DMS 273 (cell line): Measurements from ENCODE around the gene ETNPPL.
A peak's percentile ranks its signal among the peaks of the same experiment; 100 is the strongest.
"Not testable (repeated sequence)": the region's sequence is repeated elsewhere in the genome, so short reads cannot be mapped to it uniquely, and the experiment has no call there.

ENCODE experiments used
- DNase-seq: peaks from one replicate; lab custom pipeline; 2025; ENCODE audit not compliant: unreplicated experiment; lab: John Stamatoyannopoulos, UW

ETNPPL gene

DNA sequence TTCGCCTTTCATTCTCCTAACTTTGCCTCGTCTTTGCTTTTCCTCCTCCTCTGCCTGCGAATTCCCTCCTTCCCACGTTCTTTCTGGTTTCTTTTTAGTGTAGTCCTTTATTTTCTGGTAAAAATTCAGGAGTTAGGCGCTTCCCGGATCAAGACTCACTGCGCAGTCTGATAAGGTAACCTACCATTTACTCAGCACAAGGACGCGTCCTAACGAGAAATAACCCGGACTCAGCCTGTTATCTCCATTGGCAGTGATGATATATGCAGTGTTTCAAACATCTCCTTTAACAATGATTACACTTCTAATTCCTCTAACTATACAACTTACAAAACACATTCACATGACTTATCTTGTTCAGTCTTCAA is 357 bp upstream of the ETNPPL start:
- DNase-seq, result no peak

DNA sequence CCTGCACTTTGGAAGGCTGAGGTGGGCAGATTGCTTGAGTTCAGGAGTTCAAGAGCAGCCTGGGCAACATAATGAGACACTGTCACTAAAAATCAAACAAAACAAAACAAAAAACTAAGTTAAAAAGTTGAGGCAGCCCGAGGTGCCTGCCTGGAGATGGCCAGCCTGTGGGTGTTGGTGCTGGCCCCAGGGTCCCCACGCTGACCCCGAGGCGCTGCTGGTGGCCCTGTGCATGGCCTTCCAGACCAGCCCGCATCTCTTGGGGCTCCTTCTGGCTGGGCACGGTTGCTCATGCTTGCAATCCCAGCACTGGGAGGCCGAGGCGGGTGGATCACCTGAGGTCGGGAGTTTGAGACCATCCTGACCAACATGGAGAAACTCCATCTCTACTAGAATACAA is 4.4 kb downstream of the ETNPPL start:
- no peak for DNase-seq

DNA sequence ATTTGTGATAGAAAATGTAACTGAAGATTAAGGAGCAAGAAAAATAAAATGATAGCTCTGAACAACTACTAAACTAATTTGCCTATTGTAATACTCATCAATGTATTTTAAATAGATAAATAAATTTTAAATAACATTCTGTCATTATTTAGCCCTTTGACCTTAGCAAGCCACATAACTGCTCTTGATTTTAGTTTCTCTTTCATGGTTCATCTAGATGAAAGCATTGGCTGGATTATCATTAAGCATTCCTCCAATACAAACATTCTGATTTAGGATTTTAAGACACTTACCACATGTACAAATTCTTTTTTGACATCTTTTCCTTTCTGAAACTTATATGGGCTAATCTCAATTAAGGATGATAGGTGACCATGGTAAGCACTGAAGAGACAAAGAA is 8.5 kb downstream of the ETNPPL start:
- no peak for DNase-seq

DNA sequence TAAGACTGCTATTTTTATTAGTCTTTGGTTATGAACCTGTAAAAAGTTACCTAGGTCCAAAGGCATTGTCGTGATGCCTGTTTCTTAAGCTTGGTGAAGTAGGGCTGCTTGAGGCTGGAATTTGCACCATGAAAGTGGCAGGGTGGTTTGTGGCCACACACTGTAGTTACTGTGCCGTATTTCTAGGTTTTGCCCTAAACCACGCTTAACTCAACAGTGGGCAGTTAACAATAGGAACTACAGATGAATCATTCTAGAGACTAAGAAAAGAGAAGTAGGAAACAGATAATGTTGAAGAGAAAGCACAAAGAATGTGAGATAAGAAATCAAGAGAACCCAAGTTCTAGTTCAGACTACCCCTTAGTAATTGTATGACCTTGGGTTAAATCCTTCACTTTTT is 11.5 kb downstream of the ETNPPL start:
- DNase-seq, result no peak

DNA sequence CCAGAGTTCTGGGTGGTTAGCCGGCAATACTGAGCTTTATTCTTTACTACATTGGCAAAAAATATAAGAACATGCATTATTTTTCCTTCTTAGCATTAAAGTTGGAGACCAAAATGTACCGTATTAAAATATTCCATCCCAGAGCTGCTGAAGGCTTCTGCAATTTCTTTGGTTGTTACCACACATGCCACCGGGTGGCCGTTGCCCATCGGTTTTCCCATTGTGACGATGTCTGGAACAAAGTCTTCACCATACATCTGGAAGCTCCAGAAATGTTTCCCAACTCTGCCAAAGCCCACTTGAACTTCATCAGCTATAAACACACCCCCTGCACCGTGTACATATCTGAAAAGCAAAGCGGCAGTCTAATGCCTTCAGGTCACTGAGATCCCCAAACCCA is 13.7 kb downstream of the ETNPPL start:
- DNase-seq, result no peak

DNA sequence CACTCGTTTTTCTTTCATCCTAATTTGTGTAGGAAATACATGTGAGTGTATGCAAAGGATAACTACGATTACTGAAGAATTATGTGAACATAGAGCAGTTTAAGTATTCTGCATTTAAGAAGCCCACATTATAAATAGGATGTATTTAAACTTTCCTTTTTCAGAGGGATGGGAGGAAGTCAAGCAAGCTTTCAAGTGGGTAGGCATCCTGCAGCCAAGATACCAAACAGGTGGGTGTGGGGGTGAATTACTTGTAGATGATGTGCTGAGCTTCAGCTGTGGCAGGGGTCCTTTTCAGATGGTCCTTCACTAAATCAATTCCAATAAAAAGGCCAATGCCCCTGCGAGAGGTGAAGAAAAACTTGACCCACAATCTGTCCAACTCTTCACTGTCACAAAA is 16.3 kb downstream of the ETNPPL start:
- no peak for DNase-seq

DNA sequence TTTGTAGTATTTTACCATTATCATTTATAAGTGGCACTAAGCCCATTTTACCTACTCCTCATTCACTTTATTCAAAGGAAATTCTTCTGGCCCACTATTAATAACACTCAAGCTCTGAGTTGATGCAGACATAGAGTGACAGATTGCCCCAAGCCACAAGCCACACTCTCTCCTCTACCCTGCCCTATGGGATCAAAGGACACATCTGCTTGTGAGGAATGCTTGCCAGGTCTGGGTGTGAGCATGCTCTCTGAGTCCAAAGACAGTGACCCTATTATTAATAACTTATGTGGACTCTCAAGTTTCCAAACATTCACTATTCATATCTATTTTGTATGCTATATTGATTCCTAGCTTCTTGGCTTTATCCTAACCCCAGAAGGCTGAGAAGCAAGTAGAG is 18.5 kb downstream of the ETNPPL start:
- DNase-seq, result peak; percentile 21

DNA sequence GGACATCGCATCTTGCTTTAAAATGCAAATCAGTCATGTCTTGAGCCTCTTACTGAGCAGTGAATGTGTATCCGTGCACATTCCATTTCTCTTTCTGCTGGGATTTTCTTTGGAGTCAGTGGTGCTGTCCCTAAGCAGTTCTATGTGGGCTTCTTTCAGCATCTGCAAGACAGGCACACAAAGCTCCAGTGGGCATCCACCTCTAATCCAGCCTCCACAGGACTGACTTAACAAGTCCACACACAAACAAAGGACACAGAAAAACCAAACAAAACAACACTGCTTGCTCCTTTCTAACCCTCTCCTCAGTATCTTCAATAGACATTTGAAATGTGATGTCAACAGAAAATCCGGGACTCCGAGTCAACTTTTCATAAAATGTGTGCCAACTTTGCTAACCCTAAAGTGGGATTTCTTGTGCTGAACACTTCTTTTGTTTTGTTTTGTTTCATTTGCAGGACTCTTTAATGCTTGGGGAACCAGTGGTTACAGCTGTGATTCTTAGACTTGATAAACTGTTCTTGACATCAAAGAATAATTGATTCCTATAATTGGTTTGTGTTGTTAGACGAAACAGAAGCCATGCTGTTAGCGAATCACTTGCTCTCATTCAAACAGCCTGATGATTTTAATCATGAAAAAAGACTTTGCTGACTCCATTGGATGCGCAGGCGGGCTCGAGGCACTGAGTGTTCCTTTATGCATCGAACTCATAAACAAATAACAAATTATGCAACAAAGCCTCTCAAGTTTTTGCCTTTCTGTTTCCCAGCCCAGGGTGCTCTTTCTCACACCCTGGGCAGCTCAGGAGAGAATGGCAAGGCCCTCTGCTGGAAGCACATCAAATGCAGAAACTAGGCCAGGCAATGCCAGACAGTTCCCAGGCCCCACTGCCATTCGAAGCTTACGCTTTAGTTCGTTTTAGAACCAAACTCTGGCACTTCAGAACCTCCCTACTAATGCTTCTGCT is 20.1 kb downstream of the ETNPPL start:
- DNase-seq, result peak; percentile 1

DNA sequence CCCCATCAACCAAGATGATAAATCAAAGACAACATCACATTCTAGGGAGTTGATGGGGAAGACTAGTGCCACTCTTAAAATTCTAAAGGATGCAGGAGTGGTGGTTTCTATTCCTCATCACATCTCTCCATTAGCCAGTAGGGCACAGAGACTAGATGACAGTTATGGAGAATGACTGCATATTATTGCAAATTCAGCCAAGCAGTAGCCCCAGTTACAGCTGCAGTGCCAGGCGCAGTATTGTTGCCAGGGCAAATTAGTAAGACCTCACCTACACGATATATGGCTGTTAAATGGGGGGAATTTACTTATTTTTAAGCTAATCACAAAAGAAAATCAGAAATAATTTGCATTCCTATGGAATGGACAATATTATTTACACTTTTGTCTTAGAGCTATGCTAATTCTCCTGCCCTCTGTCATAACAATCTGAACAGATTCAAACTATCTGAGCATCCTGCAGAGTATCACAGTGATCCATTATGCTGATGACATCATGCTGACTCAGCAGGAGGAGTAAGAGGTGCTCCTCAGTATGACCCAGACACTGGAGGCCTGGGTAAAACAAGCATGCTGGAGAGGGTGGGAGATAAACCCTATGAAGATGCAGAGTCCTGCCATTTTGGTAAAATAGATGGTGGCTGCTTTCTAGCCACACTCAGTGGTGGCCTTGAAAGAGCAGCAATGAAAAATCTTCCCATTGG is 24.7 kb downstream of the ETNPPL start:
- DNase-seq, result no peak

DNA sequence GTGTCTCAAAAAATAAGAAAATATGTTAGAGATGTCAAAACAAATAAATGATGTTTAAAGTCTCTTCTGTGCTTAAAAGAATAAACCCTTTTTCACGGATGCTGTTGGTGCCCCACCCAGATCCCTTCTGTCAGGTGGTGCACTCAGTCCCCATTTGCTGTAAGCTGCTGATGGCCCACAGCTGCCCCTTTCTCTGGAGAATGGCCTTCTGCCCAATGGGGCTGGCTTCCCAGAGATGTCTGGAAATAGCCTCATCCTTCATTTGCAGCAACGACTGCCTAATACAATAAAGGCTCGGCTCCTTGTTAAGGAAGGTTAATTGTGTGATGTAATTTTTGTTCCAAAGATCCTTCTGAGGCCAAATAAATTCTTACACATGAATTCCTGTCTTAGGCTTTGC is 31.8 kb downstream of the ETNPPL start:
- no peak for DNase-seq

DNA sequence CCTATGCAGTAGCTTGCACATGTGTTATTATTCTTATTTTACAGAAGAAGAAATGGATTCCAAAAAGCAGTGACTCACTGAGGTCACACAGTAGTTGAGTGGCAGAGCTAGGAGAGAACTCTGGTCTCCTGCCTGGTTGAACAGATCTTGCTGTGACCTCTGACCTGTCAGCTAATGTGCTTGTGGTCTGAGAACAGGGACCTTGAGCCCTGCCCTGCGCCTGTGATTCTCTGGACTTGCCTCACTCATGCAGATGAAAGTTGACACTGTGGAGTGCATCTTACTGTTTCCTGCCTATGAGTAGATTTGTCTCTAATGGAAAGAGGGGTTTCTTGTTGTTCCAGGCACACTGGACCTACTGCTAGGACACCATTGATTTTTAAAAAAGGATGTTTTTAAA is 32.3 kb downstream of the ETNPPL start:
- no peak for DNase-seq

DNA sequence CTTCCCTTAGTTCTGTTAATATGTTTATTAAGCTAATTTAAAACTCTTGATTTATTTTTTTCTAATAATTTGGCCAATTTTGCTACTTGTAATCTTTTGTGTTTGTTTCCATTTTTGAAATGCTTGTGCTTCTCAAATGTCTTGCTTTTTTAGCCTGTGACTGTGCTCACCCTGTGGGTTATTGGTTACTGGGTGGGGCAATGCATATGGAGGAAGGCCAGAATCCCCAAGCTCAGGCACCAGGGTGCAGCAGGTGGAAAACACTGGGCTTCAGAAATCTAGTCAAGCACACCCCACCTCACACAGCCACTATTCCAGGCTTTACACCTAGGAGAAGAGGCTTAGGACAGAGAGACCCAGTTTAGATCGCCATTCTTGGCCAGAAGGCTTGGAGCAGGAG is 33.1 kb downstream of the ETNPPL start:
- DNase-seq, result no peak

DNA sequence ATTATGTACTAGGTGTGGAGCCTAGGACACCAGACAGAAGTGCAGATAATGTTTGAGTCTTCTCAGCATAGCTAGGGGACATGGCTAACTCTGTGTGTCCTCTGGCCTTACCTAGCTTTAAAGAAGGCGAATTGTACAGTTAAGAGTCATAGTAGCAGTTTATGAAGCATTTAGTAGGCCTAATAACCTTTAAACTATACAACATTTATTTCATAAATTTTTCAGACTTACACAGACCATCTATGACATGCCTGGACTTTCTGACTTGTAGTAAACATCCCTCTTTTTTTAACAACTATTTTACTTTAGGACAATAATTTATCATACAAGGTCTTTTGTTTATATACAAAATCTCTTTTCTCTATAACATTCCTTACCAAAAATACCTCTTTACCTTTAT is 37.4 kb downstream of the ETNPPL start:
- DNase-seq, result peak; percentile 12

DNA sequence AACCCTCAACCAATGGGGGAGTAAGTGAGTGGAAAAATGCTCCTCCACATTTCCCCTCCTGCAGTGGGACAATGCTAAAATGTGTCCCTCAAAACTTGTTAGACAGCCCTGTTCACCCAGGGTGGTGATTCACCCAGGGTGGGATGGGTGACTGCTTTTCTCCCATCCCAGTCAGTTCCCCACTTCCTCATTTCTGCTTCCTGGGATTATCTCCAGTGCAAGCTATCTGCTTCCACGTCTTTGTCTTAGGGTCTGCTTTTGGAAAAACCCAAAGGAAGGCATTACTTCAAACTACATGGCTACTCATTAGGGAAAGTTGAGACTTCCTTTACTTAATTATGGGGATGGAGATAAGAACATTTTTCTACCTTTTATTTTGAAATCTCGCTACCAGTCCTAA is 45.5 kb downstream of the ETNPPL start:
- no peak for DNase-seq

DNA sequence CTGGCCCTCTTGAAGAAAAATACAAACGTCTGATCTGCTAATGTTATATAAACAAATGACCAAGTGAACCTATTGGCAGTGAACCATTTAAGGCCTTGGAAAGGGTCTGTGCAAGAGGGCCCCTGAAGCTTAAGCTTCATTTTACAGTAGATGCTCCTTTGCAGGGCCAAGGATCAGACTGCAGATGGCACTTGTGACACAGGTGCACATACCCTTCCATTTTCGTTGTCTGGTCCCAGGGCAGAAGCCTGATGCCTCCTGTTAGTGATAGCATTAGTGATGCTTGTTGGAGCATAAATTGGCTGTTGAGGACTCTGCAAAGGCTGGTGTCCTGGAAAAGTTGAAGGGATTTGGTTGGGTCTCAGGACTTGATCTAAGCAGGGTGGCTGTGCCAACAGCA is 46.5 kb downstream of the ETNPPL start:
- no peak for DNase-seq

DNA sequence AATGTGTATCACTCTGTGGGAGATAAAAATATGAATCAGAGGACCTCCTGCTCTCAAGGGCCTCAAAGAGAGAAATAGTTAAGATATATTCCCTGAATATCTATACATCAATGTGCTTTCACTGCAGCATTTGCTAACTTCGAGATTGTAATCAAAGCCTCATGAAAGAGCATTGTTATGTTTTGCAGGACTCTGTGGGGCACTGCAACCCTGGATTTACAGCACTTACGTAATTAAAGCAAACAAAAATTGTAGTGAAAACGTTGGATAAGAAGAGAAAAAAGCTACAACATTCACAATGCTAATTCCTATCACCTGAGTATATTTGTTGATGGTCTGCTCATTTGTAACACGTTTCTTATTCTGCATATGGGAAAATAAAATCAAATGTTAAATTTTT is 48.0 kb downstream of the ETNPPL start:
- no peak for DNase-seq

DNA sequence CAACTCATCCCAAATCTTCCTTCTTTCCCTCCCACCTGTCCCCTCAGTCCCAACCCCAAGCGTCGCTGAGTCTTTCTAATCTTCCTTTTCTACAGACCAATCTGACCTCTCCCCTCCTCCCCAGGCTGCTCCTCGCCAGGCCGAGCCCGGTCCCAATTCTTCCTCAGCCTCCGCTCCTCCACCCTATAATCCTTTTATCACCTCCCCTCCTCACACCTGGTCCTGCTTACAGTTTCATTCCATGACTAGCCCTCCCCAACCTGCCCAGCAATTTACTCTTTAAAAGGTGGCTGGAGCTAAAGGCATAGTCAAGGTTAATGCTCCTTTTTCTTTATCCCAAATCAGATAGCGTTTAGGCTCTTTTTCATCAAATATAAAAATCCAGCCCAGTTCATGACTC is 52.3 kb downstream of the ETNPPL start:
- DNase-seq, result not testable (repeated sequence)

DNA sequence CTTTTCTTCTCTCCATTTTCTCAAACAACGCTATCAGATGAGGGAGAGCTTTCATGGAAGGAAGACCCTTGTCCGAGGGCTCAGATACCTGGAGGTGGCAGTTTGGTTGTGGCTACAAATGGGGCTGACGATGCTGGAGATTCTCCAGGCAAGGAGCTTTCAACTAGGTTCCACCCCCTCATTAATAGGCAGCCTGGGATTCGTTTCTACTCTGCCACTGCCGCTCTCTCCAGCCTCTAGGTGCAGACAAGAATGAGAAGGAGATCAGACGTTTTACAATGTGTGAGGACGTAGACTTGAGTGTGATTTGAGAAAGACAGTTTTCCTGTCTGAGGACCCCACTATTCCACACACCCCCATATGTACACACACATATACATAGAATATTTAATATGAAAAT is 53.1 kb downstream of the ETNPPL start:
- DNase-seq, result no peak

DNA sequence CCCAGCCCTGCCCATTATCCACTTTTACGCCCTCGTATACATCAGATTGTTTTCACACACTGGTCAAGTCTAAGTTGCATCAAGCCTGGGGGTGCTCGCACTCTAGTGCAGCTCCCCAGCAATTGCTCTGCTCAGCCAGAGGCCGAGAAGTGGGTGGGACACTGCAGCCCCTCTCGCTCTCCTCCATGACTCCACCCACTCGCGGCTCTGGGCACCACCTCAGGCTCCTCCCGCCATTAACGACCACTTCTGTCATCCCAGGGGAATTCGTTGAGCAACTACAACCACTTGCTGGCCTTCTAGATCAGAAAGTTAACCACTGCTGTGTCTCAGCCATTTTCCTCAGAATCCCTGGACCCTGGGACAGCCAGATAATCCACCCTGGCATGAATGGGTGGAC is 53.6 kb downstream of the ETNPPL start:
- no peak for DNase-seq

DNA sequence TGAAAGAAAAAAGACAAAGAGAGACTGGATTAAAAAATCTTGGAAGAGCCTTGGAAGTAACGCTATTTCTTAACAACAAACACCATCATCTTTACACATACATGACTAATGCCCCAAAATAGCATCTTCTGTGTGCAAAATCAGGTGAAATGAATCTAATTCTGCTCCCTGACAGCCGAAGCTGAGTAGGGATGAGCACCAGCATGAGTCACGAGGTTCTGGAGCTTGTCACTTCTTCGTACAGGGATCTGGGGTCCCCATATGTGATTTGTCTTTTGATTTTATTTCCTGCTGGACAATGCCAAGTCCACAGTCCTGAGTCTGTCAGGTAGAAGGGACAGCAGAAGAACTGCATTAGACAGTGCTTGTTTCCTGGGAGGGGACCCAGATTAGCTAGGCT is 56.6 kb downstream of the ETNPPL start:
- DNase-seq, result no peak

DNA sequence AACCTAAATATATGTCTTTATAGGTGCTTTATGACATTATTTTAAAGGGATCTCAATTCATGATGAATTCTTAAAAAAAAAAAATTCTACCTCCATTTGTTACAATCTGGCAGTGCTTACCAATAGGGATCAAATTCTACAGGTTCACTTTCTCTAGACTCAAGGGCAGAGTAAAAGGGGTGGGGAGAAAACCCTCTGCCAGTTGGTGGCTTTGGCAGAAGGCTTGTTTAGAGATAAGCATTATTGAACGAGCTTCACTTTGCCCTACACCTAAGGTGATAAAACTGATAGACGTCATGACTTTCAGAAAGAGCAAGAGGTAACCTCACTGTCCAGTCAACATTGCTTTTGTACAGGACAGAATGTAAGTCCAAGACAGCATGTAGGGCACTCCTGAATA is 58.9 kb downstream of the ETNPPL start:
- DNase-seq, result no peak

DNA sequence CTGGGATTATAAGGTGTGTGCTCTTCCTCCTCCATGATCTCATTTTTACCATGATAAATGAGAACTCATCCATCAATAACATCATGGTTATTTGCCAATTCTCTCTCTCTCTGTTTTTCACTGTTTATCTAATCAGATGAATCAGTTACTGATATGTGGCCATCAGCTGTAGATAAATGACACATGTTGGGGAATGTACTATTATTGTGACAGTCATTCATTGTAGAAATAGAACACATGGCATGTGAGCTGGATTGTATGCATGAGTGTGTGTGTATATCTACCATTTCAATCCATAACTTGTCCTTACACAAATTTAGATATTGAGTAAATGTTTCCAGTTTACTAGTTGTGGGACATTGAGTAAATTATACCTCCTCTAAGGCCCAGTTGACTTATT is 59.5 kb downstream of the ETNPPL start:
- DNase-seq, result no peak

DNA sequence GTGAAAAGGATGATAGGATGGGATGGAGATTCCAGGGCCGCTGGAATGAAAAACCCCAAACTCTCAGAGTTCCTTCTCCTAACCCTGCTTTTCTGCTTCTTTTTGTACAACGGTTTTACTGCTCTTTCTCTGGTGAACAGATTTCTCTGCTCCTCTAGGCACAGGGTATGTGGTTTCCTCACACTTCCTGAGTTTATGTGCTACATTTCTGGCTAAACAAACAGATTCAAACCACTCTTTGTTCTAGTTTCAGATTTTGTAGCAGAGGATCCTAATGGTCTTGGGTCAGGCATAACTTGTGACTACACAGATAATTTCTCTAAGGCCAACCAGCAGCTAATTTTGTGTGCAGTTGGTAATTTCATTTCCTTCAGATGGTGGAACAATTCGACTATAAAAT is 59.9 kb downstream of the ETNPPL start:
- DNase-seq, result no peak
